SK-N-SH treated with all-trans-retinoic acid at 6 μM for 48 hours (cell line): ENCODE data around the gene CCP110.

Source experiments
- ATAC-seq: fragments of 200-7000 bp; cut with Tn5 transposase; 3 replicates; pipeline ENCODE4 v1.9.1; 2020; ENCODE audit warnings: mild to moderate bottlenecking, moderate library complexity
- ARNTL ChIP-seq: fragments of 450-650 bp; formaldehyde crosslinking; IDR thresholded peaks from 2 replicates; pipeline ENCODE4 v1.5.0; 2020; ENCODE audit warnings: low read depth, mild to moderate bottlenecking, moderate library complexity, borderline replicate concordance
- ESRRG ChIP-seq: fragments of 250-450 bp; sonication (Bioruptor Pico); IDR thresholded peaks from 2 replicates; pipeline ENCODE4 v1.6.1; 2021; ENCODE audit warnings: mild to moderate bottlenecking
- GLIS3 ChIP-seq: fragments of 250-450 bp; sonication (Bioruptor Pico); IDR thresholded peaks from 2 replicates; pipeline ENCODE4 v1.5.0; 2020; ENCODE audit warnings: mild to moderate bottlenecking, moderate library complexity
- PATZ1 ChIP-seq: fragments of 250-450 bp; sonication (Bioruptor Pico); IDR thresholded peaks from 2 replicates; pipeline ENCODE4 v1.8.0; 2020; ENCODE audit warnings: mild to moderate bottlenecking, moderate library complexity, borderline replicate concordance
- PPARA ChIP-seq: fragments of 250-450 bp; sonication (Bioruptor Pico); IDR thresholded peaks from 2 replicates; pipeline ENCODE4 v1.5.0; 2020; ENCODE audit warnings: mild to moderate bottlenecking, borderline replicate concordance
- RARB ChIP-seq: fragments of 250-450 bp; sonication (Bioruptor Pico); IDR thresholded peaks from 2 replicates; pipeline ENCODE4 v1.8.0; 2021; ENCODE audit warnings: mild to moderate bottlenecking, moderate library complexity
- TCF4 ChIP-seq: fragments of 250-450 bp; sonication (Bioruptor Pico); IDR thresholded peaks from 2 replicates; pipeline ENCODE4 v1.8.0; 2021; ENCODE audit warnings: mild to moderate bottlenecking, moderate library complexity, borderline replicate concordance
- ZFP3 ChIP-seq: fragments of 250-450 bp; sonication (Bioruptor Pico); IDR thresholded peaks from 2 replicates; pipeline ENCODE4 v1.5.0; 2020; ENCODE audit warnings: mild to moderate bottlenecking, moderate library complexity
- ZFP30 ChIP-seq: fragments of 450-650 bp; formaldehyde crosslinking; IDR thresholded peaks from 2 replicates; pipeline ENCODE4 v1.5.0; 2022; ENCODE audit warnings: mild to moderate bottlenecking, moderate library complexity
- ZNF565 ChIP-seq: fragments of 450-650 bp; formaldehyde crosslinking; conservative IDR thresholded peaks from 2 replicates; pipeline ENCODE4 v1.5.0; 2020; ENCODE audit warnings: low read depth, mild to moderate bottlenecking, moderate library complexity
- TF ChIP-seq, protein P1 (sequence below): fragments of 250-450 bp; sonication (Bioruptor Pico); IDR thresholded peaks from 2 replicates; pipeline ENCODE4 v1.5.1; 2020; ENCODE audit warnings: low read depth, mild to moderate bottlenecking, moderate library complexity
- TF ChIP-seq, protein P2 (sequence below): fragments of 250-450 bp; sonication (Bioruptor Pico); IDR thresholded peaks from 2 replicates; pipeline ENCODE4 v1.5.0; 2020; ENCODE audit warnings: mild to moderate bottlenecking, moderate library complexity
- TF ChIP-seq, protein P3 (sequence below): fragments of 250-450 bp; sonication (Bioruptor Pico); IDR thresholded peaks from 2 replicates; pipeline ENCODE4 v1.5.1; 2021; ENCODE audit warnings: mild to moderate bottlenecking, moderate library complexity

Gene CCP110

DNA sequence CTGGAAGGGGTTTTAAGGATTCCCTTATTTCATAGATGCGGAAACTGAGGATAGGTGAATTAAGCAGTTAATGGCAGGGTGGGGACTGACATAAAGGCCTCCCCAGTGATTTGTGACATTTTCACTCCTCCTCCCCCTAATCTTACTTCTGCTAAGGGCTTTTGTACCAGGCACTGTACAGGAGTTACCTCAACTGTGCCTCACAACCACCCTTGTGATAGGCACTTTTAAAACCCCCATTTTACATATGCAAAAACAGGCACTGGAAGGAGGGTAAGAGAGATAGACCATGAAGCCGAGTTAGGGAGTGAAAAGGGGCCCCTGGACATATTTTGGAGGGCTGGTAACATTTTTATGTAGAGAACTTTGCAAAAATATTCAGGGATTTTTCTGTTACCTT lies 982 bp upstream of the CCP110 start:
- ATAC-seq, result no peak
- TF ChIP-seq, protein P1, sequence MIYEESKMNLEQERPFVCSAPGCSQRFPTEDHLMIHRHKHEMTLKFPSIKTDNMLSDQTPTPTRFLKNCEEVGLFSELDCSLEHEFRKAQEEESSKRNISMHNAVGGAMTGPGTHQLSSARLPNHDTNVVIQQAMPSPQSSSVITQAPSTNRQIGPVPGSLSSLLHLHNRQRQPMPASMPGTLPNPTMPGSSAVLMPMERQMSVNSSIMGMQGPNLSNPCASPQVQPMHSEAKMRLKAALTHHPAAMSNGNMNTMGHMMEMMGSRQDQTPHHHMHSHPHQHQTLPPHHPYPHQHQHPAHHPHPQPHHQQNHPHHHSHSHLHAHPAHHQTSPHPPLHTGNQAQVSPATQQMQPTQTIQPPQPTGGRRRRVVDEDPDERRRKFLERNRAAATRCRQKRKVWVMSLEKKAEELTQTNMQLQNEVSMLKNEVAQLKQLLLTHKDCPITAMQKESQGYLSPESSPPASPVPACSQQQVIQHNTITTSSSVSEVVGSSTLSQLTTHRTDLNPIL (CRISPR knock-in tag), result no peak
- TF ChIP-seq ZNF565 (CRISPR knock-in tag) (no peak), ZFP3 (CRISPR knock-in tag) (no peak), ARNTL (CRISPR knock-in tag) (no peak), ESRRG (CRISPR knock-in tag) (no peak), TCF4 (CRISPR knock-in tag) (no peak), RARB (CRISPR knock-in tag) (no peak)
- TF ChIP-seq, protein P2, sequence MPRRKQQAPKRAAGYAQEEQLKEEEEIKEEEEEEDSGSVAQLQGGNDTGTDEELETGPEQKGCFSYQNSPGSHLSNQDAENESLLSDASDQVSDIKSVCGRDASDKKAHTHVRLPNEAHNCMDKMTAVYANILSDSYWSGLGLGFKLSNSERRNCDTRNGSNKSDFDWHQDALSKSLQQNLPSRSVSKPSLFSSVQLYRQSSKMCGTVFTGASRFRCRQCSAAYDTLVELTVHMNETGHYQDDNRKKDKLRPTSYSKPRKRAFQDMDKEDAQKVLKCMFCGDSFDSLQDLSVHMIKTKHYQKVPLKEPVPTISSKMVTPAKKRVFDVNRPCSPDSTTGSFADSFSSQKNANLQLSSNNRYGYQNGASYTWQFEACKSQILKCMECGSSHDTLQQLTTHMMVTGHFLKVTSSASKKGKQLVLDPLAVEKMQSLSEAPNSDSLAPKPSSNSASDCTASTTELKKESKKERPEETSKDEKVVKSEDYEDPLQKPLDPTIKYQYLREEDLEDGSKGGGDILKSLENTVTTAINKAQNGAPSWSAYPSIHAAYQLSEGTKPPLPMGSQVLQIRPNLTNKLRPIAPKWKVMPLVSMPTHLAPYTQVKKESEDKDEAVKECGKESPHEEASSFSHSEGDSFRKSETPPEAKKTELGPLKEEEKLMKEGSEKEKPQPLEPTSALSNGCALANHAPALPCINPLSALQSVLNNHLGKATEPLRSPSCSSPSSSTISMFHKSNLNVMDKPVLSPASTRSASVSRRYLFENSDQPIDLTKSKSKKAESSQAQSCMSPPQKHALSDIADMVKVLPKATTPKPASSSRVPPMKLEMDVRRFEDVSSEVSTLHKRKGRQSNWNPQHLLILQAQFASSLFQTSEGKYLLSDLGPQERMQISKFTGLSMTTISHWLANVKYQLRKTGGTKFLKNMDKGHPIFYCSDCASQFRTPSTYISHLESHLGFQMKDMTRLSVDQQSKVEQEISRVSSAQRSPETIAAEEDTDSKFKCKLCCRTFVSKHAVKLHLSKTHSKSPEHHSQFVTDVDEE, result no peak

GRCh38 chr16:19523184-19523558 lies 571 bp upstream of the CCP110 start:
- TF ChIP-seq PATZ1 (no peak), ZFP3 (CRISPR knock-in tag) (no peak), ZNF565 (CRISPR knock-in tag) (no peak), RARB (CRISPR knock-in tag) (no peak), GLIS3 (CRISPR knock-in tag) (no peak), ARNTL (CRISPR knock-in tag) (no peak), ESRRG (CRISPR knock-in tag) (no peak)
- TF ChIP-seq, protein P1 (CRISPR knock-in tag), result no peak
- TF ChIP-seq, protein P3, sequence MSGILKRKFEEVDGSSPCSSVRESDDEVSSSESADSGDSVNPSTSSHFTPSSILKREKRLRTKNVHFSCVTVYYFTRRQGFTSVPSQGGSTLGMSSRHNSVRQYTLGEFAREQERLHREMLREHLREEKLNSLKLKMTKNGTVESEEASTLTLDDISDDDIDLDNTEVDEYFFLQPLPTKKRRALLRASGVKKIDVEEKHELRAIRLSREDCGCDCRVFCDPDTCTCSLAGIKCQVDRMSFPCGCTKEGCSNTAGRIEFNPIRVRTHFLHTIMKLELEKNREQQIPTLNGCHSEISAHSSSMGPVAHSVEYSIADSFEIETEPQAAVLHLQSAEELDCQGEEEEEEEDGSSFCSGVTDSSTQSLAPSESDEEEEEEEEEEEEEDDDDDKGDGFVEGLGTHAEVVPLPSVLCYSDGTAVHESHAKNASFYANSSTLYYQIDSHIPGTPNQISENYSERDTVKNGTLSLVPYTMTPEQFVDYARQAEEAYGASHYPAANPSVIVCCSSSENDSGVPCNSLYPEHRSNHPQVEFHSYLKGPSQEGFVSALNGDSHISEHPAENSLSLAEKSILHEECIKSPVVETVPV (CRISPR knock-in tag), result no peak
- TF ChIP-seq, all 23 proteins: peak for 0
- ATAC-seq, result no peak

- peak; percentile 10 for ATAC-seq
- TF ChIP-seq TCF4 (CRISPR knock-in tag), result no peak
- TF ChIP-seq, protein P2, result no peak
- no peak for TF ChIP-seq ZFP30 (CRISPR knock-in tag)
- TF ChIP-seq ARNTL (CRISPR knock-in tag), result no peak
- TF ChIP-seq PATZ1, result no peak
- TF ChIP-seq ZFP3 (CRISPR knock-in tag), result no peak
- TF ChIP-seq PPARA (CRISPR knock-in tag), result no peak
- TF ChIP-seq ZNF565 (CRISPR knock-in tag), result no peak
These were observed 544 bp downstream of the CCP110 start for GRCh38 chr16:19524356-19524615.
